ENCODE data around the gene PCNA. TPM values are rescaled to one million over a fixed set of nuclear protein-coding genes. Genes with fewer than 3 reads are reported as not detected.
A peak's percentile ranks its signal among the peaks of the same experiment; 100 is the strongest.

The PCNA gene
- total and polyA plus RNA-seq, 2 of the 4 experiments (the other 2 are of a cell fraction): 155 to 213 TPM

GRCh38 chr20:5133998-5134397, 14.2 kb upstream of the PCNA start:
- H3K9ac ChIP-seq (ENCODE audit: low read depth, low read length): no peak overlapping the region
- no peaks in the 10 kb centered on the region for H3K9me3 ChIP-seq (ENCODE audit: control insufficient read depth, insufficient read depth, low read length)
- ChIA-PET POLR2A (ENCODE audit: unreplicated experiment) (no interaction called here), CTCF (no interaction called here)
- no peak overlapping the region for H4K8ac ChIP-seq (ENCODE audit: low read depth in 2 of 2, low read length in 2 of 2)
- intact Hi-C loops (cut with micrococcal nuclease) (no loop called here), dilution Hi-C loops (cut with HindIII; ENCODE audit: low sequenced_read_pairs, unreplicated experiment) (no loop called here), in situ Hi-C loops (cut with MboI; ENCODE audit: low sequenced_read_pairs) (no loop called here)
- WGBS, 2 experiments (ENCODE audit: extremely low coverage in 2 of 2, insufficient read length in 1 of 2): no CpG with 5 or more reads among the region's 6 CpGs
- H3K18ac ChIP-seq (ENCODE audit: low read depth, low read length): no peak overlapping the region
- no peak overlapping the region for H2AK9ac ChIP-seq (replicated peaks; ENCODE audit: low read depth, low read length, poor library complexity)
- no peak for DNase-seq
- H3K23ac ChIP-seq (ENCODE audit: low read depth, low read length): 0 out of 2 replicates have a peak overlapping the region, but pooled peaks have one; percentile 59
- H3K4me2 ChIP-seq (ENCODE audit: low read depth, low read length): no peak overlapping the region
- BruUV-seq (replicated peaks): no TSS peak
- H2BK120ac ChIP-seq (ENCODE audit: low read depth, low read length): no peak overlapping the region
- H3K79me1 ChIP-seq (ENCODE audit: low read depth in 1 of 2, low read length in 2 of 2): peaks cover 36 to 80% of the 10 kb centered on the region in 2 experiments
- peaks cover 32% of the 10 kb centered on the region; the same call in 1 of the 2 replicates for H4K20me1 ChIP-seq (ENCODE audit: insufficient read depth, low read length)
- no peak overlapping the region for H2AK5ac ChIP-seq (ENCODE audit: low read depth, low read length)
- 0 out of 2 replicates have a peak overlapping the region, but pooled peaks have one; percentile 19 for H3K4ac ChIP-seq (ENCODE audit: low read depth, low read length)
- H2BK20ac ChIP-seq (ENCODE audit: low read depth, low read length): no peak overlapping the region
- H3K56ac ChIP-seq (ENCODE audit: extremely low read depth, insufficient read depth, low read length): no peak overlapping the region
- H3K27ac ChIP-seq (ENCODE audit: insufficient read depth, low read length): no peak overlapping the region
- ATAC-seq (ENCODE audit: low read depth): no peak
- H3K14ac ChIP-seq (replicated peaks; ENCODE audit: low read depth, low read length): no peak overlapping the region
- H3K27me3 ChIP-seq (ENCODE audit: control insufficient read depth, insufficient read depth, low read length): no peaks in the 10 kb centered on the region
- H4K91ac ChIP-seq (ENCODE audit: insufficient read depth, low read depth, low read length): no peak overlapping the region
- no peak for TF ChIP-seq POLR2A (IDR thresholded peaks at IDR 0.05; ENCODE audit: low read depth, low read length)
- TF ChIP-seq MXI1 (IDR thresholded peaks at IDR 0.05; ENCODE audit: borderline replicate concordance, low read depth, low read length): no peak
- TF ChIP-seq CTCF (conservative IDR thresholded peaks at IDR 0.05; ENCODE audit: low read depth, low read length): no peak
- TF ChIP-seq SMC3 (IDR thresholded peaks at IDR 0.05; ENCODE audit: low read depth, low read length): no peak
- TF ChIP-seq CEBPB (IDR thresholded peaks at IDR 0.05; ENCODE audit: low read depth, low read length): no peak
- no peak for TF ChIP-seq NFE2L2 (IDR thresholded peaks at IDR 0.05; ENCODE audit: low read depth, low read length)
- no peak for TF ChIP-seq MAFK (IDR thresholded peaks at IDR 0.05; ENCODE audit: low read depth, low read length)
- no peak for TF ChIP-seq FOS (IDR thresholded peaks at IDR 0.05; ENCODE audit: low read depth, low read length)
- TF ChIP-seq CHD1 (IDR thresholded peaks at IDR 0.05; ENCODE audit: low read depth, low read length): no peak
- no peak for TF ChIP-seq RFX5 (IDR thresholded peaks at IDR 0.05; ENCODE audit: low read depth, low read length)
- no peak for TF ChIP-seq MAZ (IDR thresholded peaks at IDR 0.05; ENCODE audit: borderline replicate concordance, low read depth, low read length)
- TF ChIP-seq ELK1 (IDR thresholded peaks at IDR 0.05; ENCODE audit: borderline replicate concordance, low read depth, low read length): no peak
- TF ChIP-seq USF2 (IDR thresholded peaks at IDR 0.05; ENCODE audit: low read depth, low read length): no peak
- H3K9me1 ChIP-seq (ENCODE audit: insufficient read depth, low read length): peaks cover 19% of the 10 kb centered on the region
- H2AFZ ChIP-seq (replicated peaks; ENCODE audit: low read length, poor library complexity): no peak overlapping the region
- no peak overlapping the region for H4K5ac ChIP-seq (ENCODE audit: low read depth, low read length)
- H2BK5ac ChIP-seq (ENCODE audit: low read depth, low read length, poor library complexity, severe bottlenecking): no peak overlapping the region
- H2BK15ac ChIP-seq (ENCODE audit: low read depth, low read length): no peak overlapping the region
- H3K4me1 ChIP-seq (ENCODE audit: control insufficient read depth, insufficient read depth, low read length): peaks cover 12% of the 10 kb centered on the region
- H3K36me3 ChIP-seq (ENCODE audit: control insufficient read depth, insufficient read depth, low read length): peaks cover 2% of the 10 kb centered on the region; the same call in 1 of the 2 replicates
- no peak overlapping the region for H3K4me3 ChIP-seq (ENCODE audit: insufficient read depth, low read depth, low read length)
